Skin epidermis (tissue), 12 donors: ENCODE results near the gene MPV17L2.
A peak's percentile ranks its signal among the peaks of the same experiment; 100 is the strongest.

Experiments
- H3K27ac ChIP-seq, 21 experiments: fragments of 200-600 bp; sonication (generic) in 11 of 21; one replicate each; pipeline ENCODE4 v1.5.0; 2020; ENCODE audit warnings: mild to moderate bottlenecking in 3 of 21, inconsistent platforms in 2 of 21, moderate library complexity in 2 of 21
- H3K4me3 ChIP-seq, 7 experiments: fragments of 200-600 bp; sonication (generic) in 2 of 7; one replicate each; pipeline ENCODE4 v1.5.0; 2020; ENCODE audit warnings: inconsistent platforms in 2 of 7, mild to moderate bottlenecking in 2 of 7, moderate library complexity in 1 of 7

MPV17L2 gene

GRCh38 chr19:18176367-18177310, 16.4 kb upstream of the MPV17L2 start:
- Histone ChIP-seq H3K27ac (no peak overlapping the region), H3K4me3 (peak overlapping the region in 1 of 7 experiments; percentile 53)

GRCh38 chr19:18179957-18180356, 13.1 kb upstream of the MPV17L2 start:
- Histone ChIP-seq H3K4me3 (no peak overlapping the region), H3K27ac (no peak overlapping the region)

- Histone ChIP-seq H3K27ac (no peak overlapping the region), H3K4me3 (no peak overlapping the region)
Measured at GRCh38 chr19:18183529-18183928, 9.5 kb upstream of the MPV17L2 start.

DNA sequence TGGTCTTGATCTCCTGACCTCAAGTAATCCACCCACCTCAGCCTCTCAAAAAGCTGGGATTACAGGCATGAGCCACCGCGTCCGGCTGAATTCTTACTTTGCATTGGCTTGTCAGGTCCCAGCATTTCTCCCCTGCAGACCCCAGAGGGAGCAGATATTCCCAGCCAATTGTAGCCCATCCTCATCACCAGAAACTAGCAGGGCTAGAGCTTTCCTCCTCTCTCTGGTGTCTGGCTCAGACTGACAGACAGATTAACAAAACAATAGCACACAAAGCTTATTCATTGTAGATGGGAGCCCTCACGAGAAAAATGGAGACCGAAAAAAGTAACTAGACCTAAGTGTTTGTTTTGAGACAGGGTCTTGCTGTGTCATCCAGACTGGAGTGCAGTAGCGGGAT, 7.5 kb upstream of the MPV17L2 start:
- H3K4me3 ChIP-seq = no peak overlapping the region
- no peak overlapping the region for H3K27ac ChIP-seq

DNA sequence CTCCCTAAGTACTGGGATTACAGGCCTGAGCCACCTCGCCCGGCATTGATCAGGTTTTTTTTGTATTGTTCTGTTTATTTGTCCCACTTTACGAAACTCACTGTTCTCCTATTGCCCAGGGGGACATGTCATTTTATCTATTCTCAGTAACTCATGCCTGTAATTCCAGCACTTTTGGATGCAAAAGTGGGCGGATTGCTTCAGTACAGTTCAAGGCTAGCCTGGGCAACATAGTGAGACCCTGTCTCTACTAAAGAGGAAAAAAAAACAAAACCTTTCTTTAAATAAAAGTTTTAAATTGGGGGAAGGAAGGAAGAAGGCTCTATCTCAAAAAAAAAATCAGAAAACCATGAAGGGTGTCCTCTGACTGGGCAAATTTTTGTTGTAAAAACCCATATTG, 2.7 kb upstream of the MPV17L2 start:
- no peak overlapping the region for H3K27ac ChIP-seq
- no peak overlapping the region for H3K4me3 ChIP-seq

DNA sequence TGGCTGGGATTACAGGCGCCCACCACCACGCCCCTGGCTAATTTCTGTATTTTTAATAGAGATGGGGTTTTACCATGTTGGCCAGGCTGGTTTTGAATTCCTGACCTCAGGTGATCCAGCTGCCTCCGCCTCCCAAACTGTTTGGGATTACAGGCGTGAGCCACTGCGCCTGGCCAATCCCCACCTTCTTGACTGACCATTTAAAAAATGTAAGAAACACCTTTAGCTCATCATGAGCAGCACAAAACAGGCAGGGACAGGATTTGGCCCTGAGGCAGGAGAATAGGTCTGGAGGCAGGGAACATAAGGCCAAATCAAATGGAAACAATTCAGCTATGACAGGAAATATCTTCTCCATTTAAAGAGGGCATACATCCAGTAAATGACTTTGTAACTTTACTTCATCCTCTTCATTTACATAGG, 1.4 kb upstream of the MPV17L2 start:
- peak overlapping the region in 18 of 21 experiments; percentile 52 to 93 (median 85) for H3K27ac ChIP-seq

DNA sequence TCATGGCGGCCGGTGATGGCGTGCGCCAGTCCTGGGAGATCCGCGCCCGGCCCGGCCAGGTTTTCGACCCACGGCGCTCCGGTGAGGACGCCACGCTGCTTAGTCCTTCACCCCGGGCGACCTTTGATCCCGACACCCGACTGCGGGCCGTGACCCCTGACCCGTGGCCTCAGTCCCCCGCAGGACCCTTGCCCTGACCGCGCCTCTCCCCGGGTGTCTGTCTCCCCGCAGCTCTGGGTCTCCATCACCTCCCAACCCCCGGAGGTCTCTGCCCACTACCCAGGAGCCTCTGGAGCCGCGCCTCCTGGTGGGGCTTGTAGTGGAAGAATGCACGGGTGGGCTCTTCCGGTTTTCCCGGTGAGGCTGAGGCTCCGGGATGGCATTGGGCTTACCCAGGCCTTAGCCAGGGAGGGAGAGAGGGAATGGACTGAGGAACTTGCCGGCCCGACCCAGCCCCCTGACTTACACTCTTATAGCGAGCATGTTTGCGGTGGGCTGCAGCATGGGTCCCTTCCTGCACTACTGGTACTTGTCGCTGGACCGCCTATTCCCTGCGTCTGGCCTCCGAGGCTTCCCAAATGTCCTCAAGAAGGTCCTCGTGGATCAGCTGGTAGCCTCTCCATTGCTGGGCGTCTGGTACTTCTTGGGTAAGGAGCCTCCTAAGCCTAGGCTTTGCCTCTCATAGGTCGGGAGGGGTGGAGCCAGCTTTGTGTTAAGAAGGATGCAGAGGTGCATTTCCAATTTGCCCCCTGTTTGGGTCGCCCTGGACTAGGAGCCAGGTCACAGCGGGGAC, 566 bp downstream of the MPV17L2 start:
- Histone ChIP-seq H3K27ac (peak overlapping the region in 20 of 21 experiments; percentile 41 to 92 (median 82)), H3K4me3 (peak overlapping the region; percentile 60 to 97 (median 79))

More for the DNA sequence above, 1.4 kb upstream of the MPV17L2 start:
- peak overlapping the region in 5 of 7 experiments; percentile 33 to 74 (median 57) for H3K4me3 ChIP-seq

GRCh38 chr19:18194181-18194530, 1.1 kb downstream of the MPV17L2 start:
- Histone ChIP-seq H3K4me3 (peak overlapping the region in 6 of 7 experiments; percentile 66 to 97 (median 84)), H3K27ac (peak overlapping the region in 4 of 21 experiments; percentile 23 to 86 (median 64))

DNA sequence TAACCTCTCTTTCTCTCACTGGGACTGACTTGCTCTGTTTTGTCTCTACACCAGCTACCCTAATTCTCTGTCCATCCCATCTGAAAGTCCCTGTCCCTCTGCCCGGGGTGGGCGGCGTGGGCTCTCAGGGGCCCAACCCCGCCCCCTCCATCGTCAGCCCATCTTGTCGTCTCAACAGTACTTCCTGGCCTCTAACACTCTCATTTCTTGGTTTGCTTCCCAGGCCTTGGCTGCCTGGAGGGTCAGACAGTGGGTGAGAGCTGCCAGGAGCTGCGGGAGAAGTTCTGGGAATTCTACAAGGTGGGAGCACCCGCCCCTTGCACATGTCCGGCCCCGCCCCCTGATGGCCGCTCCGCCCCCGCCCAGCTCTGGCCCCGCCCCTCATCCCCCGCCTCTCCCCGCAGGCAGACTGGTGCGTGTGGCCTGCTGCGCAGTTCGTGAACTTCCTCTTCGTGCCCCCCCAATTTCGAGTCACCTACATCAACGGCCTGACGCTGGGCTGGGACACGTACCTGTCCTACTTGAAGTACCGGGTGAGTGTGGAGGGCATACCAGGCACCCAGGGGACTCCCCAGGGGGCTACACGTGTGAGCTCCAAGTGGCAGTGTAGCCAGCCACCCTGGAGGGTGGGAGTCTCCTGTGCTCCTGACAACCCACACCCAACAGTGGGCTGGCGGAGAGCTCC, 1.7 kb downstream of the MPV17L2 start:
- Histone ChIP-seq H3K4me3 (peak overlapping the region in 1 of 7 experiments; percentile 74), H3K27ac (peak overlapping the region in 5 of 21 experiments; percentile 1 to 86 (median 23))

DNA sequence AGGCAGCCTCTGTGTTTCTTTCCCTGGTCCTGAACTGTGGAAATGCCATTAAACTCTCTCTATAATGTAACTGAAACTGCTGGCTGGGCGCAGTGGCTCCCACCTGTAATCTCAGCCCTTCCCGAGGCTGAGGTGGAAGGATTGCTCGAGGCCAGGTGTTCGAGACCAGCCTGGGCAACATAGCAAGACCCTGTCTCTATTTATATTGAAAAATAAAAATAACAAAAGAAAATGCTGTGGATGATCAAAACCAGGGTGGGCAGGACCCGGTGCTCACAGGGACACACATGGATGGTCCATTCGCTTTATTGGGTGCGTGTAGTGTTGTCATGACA, 3.5 kb downstream of the MPV17L2 start:
- Histone ChIP-seq H3K4me3 (no peak overlapping the region), H3K27ac (peak overlapping the region in 1 of 21 experiments; percentile 10)

- H3K4me3 ChIP-seq = no peak overlapping the region
- H3K27ac ChIP-seq = no peak overlapping the region
Measured at GRCh38 chr19:18197306-18197705, 4.3 kb downstream of the MPV17L2 start.

DNA sequence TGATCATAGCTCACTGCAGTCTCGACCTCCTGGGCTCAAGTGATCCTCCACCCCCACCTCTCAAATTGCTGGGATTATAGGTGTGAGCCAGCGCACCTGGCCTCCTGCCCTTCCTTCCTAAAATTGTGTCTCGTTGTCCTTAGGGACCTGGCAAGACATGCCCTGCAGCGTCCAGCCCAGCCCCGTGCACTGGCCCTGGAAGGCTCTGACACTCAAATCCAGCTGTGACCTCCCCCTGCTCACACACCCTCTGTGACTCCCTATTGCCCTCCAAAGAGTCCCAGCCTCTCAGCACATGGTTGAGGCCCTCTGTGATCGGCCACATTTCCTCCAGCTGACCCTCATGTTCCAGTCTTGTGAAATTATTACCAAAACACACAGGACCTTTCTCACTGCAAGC, 4.9 kb downstream of the MPV17L2 start:
- no peak overlapping the region for H3K27ac ChIP-seq

GRCh38 chr19:18198374-18198773, 5.4 kb downstream of the MPV17L2 start:
- Histone ChIP-seq H3K27ac (no peak overlapping the region), H3K4me3 (no peak overlapping the region)

More for the DNA sequence above, 4.9 kb downstream of the MPV17L2 start:
- no peak overlapping the region for H3K4me3 ChIP-seq

DNA sequence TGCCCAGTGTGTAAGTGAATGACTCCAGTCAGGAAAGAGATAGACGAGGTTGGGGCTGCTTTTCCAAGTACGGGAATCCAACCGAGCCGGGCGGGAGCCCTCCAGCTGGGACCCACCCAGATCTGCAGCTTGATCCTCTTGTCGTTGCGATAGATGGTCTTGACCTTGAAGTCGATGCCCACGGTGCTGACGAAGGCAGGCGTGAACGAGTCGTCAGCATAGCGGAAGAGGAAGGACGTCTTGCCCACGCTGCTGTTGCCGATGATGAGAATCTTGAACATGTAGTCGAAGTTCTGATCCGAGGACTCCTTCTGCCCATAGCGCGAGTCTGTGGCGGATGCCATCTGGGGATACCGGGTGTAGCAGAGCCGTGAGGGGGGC, 9.4 kb downstream of the MPV17L2 start:
- Histone ChIP-seq H3K27ac (peak overlapping the region in 1 of 21 experiments; percentile 1), H3K4me3 (no peak overlapping the region)

DNA sequence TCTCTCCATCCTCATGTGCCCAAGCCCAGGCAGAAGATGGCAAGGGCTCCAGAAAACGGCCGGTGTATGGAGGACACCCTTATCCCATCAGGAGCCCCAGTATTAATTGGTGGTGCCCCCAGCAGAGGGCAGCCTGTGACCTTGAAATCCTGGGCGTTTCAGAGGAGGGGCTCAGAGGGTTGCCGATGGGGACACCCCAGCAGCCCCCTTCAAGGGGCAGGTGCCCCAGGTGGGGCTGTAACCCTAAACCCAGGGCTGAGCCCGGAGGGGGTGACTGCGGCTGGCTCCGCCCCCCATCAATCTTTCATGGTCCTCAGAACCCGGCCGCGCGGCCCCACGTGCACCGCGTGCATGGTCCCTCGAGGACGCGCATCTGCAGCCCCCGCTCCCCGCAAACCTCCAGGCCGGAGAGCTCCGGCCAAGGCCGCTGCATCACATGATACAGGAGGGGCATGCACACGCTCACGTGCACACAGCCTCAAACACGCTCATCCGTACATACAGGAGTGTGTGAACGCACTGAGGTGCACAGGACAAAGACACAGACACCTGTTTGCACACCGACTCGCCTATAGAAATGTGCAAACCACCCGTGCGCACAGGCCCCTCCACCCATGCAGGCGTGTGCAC, 9.9 kb downstream of the MPV17L2 start:
- Histone ChIP-seq H3K4me3 (peak overlapping the region; percentile 56 to 91 (median 68)), H3K27ac (peak overlapping the region in 3 of 21 experiments; percentile 1 to 70 (median 64))

DNA sequence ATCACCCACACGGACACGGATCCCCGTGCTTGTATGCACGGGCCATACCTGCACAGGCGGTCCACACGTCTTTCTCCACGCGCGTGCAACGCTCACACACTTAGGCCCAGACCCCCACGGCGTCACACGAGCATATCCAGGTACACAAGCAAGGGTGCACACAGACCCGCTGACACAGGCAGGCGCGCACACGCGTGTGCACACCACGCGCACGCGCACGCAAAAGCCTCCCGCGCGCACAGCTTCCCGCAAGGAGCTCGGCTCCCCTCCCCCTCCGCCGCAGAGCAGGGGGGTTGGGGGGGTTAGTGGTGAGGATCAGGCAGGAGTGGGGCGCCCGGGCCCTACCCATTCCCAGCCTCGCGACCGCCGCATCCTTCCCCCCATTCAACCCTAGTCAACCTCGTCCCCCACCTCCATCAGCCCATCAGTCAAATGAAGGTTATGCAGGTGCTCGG, 10.4 kb downstream of the MPV17L2 start:
- Histone ChIP-seq H3K27ac (peak overlapping the region in 12 of 21 experiments; percentile 8 to 86 (median 58)), H3K4me3 (peak overlapping the region; percentile 56 to 91 (median 68))

DNA sequence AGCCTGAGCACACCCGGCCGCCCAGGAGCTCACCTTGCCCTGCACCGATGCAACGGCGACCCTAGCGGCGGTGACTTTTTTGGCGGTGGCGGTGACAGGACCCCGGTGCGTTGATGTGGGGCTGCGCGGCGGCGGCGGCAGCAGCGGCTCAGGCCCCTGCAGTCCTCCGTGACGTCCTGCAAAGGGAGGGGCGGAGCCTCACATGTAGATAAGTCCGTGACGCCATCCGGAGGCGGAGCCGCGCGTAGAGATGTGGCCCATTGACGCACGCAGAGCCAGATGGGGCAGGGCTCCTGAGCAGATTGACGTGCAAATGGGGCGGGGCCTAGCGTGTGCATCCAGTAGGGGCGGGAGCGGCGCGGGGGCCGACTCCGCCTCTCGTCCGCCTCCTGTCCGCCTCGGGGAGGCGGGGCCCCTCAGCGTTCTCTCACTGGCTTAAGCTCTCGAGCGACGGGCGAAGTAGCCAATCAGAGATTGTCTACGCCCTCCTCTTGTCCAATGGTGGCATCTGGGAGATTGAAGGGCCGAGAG, 10.9 kb downstream of the MPV17L2 start, which contains the start of gene RAB3A:
TSS of gene RAB3A (minus strand) at position 180 of the 531 bp plus-strand sequence. CDS start 1,302 bp downstream, outside the sequence.
- Histone ChIP-seq H3K4me3 (peak within 1 kb of the TSS; percentile 56 to 91 (median 68)), H3K27ac (peak within 1 kb of the TSS in 20 of 21 experiments; percentile 71 to 95 (median 88))

DNA sequence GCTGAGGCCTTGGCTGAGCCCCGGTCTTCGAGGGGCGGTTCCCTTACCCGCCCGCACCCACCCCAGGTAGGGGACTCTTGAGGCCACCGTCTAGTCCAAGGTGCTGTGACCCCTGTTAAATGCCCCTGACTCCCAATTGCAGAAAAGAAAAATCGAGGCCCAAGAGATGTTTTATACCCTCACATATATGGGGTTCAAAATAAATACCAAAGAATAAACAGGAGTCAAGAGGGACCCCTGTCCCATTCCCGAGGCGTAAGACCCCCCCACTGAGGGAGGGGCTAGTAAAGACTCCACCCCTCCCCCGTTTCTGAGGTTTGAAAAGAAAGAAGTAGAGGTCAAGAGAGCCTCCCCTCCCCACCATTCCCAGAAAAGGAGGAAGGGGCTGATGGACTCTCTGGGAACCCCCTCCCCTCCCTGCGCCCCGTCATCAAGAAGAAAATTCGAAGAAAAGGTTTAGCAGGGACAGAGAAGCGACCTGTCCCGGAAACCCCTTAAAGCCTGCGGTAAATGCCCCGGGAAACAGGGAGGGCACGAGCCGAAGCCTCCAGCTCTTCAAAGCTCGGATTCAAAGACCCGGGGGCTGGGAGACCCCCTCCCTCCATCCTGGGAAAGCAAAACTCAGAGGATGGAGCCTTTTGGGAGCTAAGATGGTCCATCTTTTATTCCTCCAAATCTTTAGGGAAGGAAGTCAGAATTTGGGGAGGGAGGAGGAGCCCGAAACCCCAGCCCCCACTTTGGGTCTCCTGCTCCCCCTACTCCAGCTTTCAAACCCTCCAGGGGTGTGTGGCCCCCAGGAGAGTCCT, 11.6 kb downstream of the MPV17L2 start:
- Histone ChIP-seq H3K27ac (peak overlapping the region in 20 of 21 experiments; percentile 71 to 95 (median 88)), H3K4me3 (peak overlapping the region; percentile 31 to 91 (median 54))
